GM23338 (cell line): Measurements from ENCODE around the gene USP3. TPM values are rescaled to one million over a fixed set of nuclear protein-coding genes. Genes with fewer than 3 reads are reported as not detected.

ENCODE experiments used
- polyA plus RNA-seq: library from polyadenylated mRNA; unstranded; fragments of >200 nt; fragmentation: Nextera tagmentation; extraction: Ambion mirVana; gene quantifications from 2 replicates; pipeline ENCODE4 v1.2.1, GENCODE V29; 2016
- total RNA-seq: library from RNA; depleted of rRNA; stranded (reverse); fragments of >200 nt; shearing (Covaris generic); gene quantifications from 2 replicates; pipeline ENCODE4 v1.2.3, GENCODE V29; 2014; rRNA removed

The USP3 gene
- total and polyA plus RNA-seq, 2 experiments from 2014 or later: 9.7 to 9.9 TPM

Other genes starting within 250 kb of the USP3 start
- 23.8 and 24.4 TPM in 2 replicates for gene APH1B, start 227.0 kb upstream of the USP3 start, total RNA-seq
- gene APH1B, start 227.0 kb upstream of the USP3 start, polyA plus RNA-seq: 14.3 and 16.3 TPM in 2 replicates
- 2.9 and 5.2 TPM in 2 replicates for gene CA12, start 122.7 kb upstream of the USP3 start, total RNA-seq
- gene CA12, start 122.7 kb upstream of the USP3 start, polyA plus RNA-seq: 2.7 and 2.9 TPM in 2 replicates
- gene FBXL22, start 92.8 kb downstream of the USP3 start, total RNA-seq: 0.19 TPM in 1 of 2 replicates, not detected in the other
- gene FBXL22, start 92.8 kb downstream of the USP3 start, polyA plus RNA-seq: 0.26 and 1.2 TPM in 2 replicates